Adrenal gland (tissue), 5 donors: Measurements from ENCODE around the gene OR8B12.

Experiments used
- POLR2A ChIP-seq, 2 donors: fragments of 450-650 bp; IDR thresholded peaks; one replicate each; pipeline ENCODE4 v1.6.1; 2017; ENCODE audit warnings: antibody characterized with exemption in 2 of 2, mild to moderate bottlenecking in 2 of 2, moderate library complexity in 1 of 2
- TF ChIP-seq, protein P1 (sequence below), 6 experiments: fragments of 450-650 bp in 4 of 6; fragments of 200-600 bp in 2 of 6; sonication (generic) in 1 of 6; IDR thresholded peaks; 1 replicate in 5 of 6; 2 replicates in 1 of 6; pipeline versions ENCODE4 v1.5.1 to v1.8.0; 2016 to 2021; ENCODE audit warnings: antibody characterized with exemption in 6 of 6, mild to moderate bottlenecking in 2 of 6, moderate library complexity in 1 of 6
- donor health status: DM: no; HTN: no; CAD: no.

DNA sequence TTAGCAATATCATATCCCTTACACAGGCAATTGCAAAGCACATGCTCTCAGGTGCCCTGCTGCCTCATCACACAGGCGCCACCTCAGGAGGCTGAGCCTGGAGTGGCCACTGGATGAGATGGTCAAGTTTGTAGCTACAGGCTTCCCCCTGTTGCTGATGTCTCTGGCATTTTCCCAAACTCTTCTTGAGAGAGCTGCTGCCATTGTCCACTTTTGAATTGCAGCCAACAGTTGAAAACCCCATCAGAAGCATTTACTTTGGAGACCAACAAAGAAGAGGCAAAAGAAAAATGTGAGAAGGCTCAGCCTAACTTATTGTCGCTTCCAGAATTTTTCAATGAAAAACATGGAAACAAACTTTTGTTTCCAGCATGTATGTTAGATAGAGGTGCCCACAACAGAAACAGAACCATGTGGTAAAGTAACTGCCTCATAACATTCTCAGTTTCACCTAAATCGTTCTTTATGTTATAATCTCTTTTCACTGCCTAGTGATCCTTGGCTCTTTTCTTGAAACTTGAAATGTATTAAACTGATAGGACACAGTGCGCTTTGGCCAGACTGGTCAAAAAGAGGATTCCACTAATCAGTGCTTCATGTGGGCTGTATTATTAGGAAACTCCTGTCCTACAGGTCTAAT, 50.3 kb downstream of the OR8B12 start:
- TF ChIP-seq, protein P1, sequence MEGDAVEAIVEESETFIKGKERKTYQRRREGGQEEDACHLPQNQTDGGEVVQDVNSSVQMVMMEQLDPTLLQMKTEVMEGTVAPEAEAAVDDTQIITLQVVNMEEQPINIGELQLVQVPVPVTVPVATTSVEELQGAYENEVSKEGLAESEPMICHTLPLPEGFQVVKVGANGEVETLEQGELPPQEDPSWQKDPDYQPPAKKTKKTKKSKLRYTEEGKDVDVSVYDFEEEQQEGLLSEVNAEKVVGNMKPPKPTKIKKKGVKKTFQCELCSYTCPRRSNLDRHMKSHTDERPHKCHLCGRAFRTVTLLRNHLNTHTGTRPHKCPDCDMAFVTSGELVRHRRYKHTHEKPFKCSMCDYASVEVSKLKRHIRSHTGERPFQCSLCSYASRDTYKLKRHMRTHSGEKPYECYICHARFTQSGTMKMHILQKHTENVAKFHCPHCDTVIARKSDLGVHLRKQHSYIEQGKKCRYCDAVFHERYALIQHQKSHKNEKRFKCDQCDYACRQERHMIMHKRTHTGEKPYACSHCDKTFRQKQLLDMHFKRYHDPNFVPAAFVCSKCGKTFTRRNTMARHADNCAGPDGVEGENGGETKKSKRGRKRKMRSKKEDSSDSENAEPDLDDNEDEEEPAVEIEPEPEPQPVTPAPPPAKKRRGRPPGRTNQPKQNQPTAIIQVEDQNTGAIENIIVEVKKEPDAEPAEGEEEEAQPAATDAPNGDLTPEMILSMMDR (IDR thresholded peaks at IDR 0.05), result no peak
- TF ChIP-seq POLR2A (IDR thresholded peaks at IDR 0.05), result no peak
